Endothelial cell of umbilical vein (primary cell): ENCODE measurements around the gene MSL1.

ENCODE experiments used
- CTCF ChIP-seq, 2 donors: IDR thresholded peaks; 1 replicate in 1 of 2; 2 replicates in 1 of 2; pipeline ENCODE4 v1.5.1; 2011; ENCODE audit warnings: low read length in 2 of 2, mild to moderate bottlenecking in 2 of 2, moderate library complexity in 2 of 2, control low read depth in 1 of 2, inconsistent platforms in 1 of 2, low read depth in 1 of 2; ENCODE audit not compliant: insufficient read depth in 1 of 2; ENCODE audit errors: extremely low read depth in 1 of 2
- EZH2 ChIP-seq: IDR thresholded peaks from 2 replicates; pipeline ENCODE4 v1.6.1; 2012; ENCODE audit warnings: borderline replicate concordance, low read depth, mild to moderate bottlenecking, moderate library complexity, low read length, inconsistent platforms; ENCODE audit not compliant: severe bottlenecking
- JUN ChIP-seq: IDR thresholded peaks from 2 replicates; pipeline ENCODE4 v1.6.1; 2011; ENCODE audit warnings: borderline replicate concordance, low read depth; ENCODE audit not compliant: insufficient read length, insufficient read depth
- MAX ChIP-seq: IDR thresholded peaks from 2 replicates; pipeline ENCODE4 v1.6.1; 2011; ENCODE audit not compliant: insufficient read depth, insufficient read length
- POLR2A ChIP-seq: IDR thresholded peaks from 2 replicates; pipeline ENCODE4 v1.6.1; 2012; ENCODE audit warnings: low read depth, mild to moderate bottlenecking, control low read depth, low read length
- POLR2AphosphoS5 ChIP-seq: IDR thresholded peaks from 2 replicates; pipeline ENCODE4 v1.6.1; 2012; ENCODE audit warnings: low read depth, mild to moderate bottlenecking, control low read depth, low read length, moderate library complexity; ENCODE audit not compliant: insufficient read depth

GRCh38 chr17:40093005-40093579 lies 28.7 kb upstream of the MSL1 start:
- TF ChIP-seq MAX (no peak), CTCF (IDR thresholded peaks at IDR 0.05; ENCODE audit: extremely low read depth in 1 of 2, insufficient read depth in 1 of 2, low read depth in 1 of 2, low read length in 2 of 2) (no peak), POLR2A (no peak), POLR2AphosphoS5 (no peak), EZH2 (no peak), JUN (no peak)
